LHCN-M2 (cell line): ENCODE data around the gene SH3RF1. TPM values are rescaled to one million over a fixed set of nuclear protein-coding genes. Genes with fewer than 3 reads are reported as not detected.

ENCODE experiments used
- DNase-seq: peaks from one replicate; pipeline ENCODE4 v3.0.0-alpha.2; 2012; ENCODE audit warnings: low read depth
- total RNA-seq: library from RNA; depleted of rRNA; stranded (reverse); fragments of >200 nt; gene quantifications from 2 replicates; pipeline ENCODE4 v1.2.3, GENCODE V29; 2014

SH3RF1 gene
- total RNA-seq, 1 experiment from 2014 or later = 9.2 TPM

DNA sequence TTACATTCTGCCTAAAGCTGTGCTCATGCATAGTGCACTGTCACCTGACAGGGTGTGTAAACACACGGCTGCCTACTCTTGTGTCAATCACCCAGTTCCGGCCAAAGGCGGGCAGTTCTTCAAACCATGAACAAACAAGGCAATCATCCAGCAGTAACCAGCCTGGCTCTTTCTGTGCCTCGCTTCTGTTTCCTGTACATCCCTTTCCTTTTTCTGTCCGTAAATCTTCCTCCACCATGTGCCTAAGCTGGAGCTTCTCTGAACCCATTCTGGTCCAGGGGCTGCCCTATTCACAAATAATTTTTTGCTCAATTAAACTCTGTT, 199.9 kb downstream of the SH3RF1 start:
- DNase-seq = peak; percentile 14

DNA sequence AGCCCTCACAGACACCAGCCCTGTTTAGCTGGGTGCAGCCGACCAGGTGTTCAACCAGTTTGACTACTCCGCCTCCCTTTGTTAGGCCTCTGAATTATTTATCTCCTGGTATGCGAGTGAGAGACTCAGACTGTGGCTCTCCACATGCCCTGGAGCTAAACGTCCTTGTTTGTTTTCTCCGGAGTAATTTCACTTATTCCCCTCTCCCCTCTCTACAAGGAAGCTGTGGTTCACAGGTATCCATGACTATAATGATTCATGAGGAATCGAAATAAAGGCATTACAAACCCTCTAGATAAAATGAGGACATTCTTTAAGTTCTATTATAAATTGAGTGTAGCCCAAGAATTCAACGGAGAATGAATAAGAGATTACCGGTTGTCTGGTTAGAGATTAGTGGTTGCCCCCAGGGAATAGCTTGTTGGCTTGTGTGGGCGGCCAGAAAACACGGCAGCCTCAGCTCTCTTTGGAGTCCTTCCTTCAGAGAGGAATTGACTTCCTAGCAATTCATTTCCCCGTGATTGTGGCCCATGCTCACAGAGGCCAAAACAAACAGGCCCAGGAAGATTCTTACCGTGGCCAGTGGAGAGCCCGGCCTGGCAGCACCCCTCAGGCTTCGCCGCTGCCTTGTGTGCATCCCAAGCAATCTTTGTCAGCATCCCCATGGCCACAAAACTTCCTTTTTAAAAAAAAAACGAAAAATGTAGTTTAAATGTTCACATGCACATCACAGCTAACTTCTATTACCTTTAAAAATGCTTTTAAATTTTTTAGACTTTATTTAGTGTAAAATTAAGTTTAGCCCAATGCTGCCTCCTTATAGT, 200.5 kb downstream of the SH3RF1 start:
- peak; percentile 90 for DNase-seq

DNA sequence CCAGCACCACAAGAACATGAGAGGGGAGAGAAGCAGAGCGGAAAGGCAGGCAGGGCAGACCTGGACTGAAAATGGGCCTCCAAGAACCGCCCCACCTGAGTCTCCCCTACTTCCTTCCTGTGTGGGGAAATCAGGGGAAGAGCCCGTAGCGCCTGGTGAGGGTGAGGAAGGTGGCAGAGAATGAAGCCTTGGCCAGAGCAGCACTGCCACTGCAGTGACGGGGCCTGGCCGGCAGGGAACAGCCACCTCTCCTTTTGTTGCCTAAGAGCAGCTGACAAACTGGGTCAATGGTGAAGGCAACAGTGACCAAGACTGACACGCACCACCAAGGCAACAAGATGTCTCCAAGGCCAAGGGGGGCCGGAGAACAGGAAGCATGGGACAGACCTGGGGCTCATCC, 202.3 kb downstream of the SH3RF1 start:
- DNase-seq = no peak

DNA sequence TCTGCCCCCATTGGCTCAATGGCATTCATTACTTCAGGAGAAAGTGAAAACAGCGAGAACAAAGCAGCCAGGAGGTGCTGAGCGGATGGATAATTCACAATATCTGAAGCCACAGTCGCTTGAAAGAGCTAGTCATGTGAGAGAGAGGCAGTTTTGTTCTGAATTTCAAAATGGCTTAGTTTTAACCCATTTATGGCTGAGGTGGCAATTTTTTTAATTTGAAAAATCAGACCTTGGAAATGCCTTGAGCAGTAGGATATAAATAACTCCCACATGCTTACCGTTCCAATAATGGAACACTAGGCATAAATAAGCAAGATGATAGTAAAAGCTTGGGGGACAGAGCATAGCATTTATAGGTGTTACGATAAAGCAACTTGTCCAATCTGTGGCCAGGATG, 203.8 kb downstream of the SH3RF1 start:
- DNase-seq = no peak

- DNase-seq = no peak
Observed at GRCh38 chr4:169064296-169064695, 206.5 kb downstream of the SH3RF1 start.

- DNase-seq = no peak
Observed at GRCh38 chr4:169063441-169063840, 207.3 kb downstream of the SH3RF1 start.

DNA sequence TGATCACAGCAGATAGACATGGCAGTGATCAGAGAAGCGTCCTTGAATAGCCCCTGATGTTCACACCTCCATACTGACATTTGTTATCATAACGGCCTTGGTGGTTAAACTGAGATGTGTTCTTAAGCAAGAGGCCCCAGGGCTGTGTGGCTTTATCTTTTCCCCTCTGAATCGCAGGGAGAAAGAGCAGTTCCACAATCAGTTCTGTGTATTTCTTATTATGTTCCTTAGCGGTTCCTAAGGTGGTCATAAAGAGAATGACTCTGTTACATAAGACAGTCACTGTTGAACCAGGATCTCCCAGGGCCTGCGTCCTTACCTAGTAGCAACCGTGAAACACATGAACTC, 207.9 kb downstream of the SH3RF1 start:
- DNase-seq = no peak

- DNase-seq = no peak
Observed at GRCh38 chr4:169061386-169061785, 209.4 kb downstream of the SH3RF1 start.

- no peak for DNase-seq
Observed at GRCh38 chr4:169060391-169061091, 210.2 kb downstream of the SH3RF1 start.

DNA sequence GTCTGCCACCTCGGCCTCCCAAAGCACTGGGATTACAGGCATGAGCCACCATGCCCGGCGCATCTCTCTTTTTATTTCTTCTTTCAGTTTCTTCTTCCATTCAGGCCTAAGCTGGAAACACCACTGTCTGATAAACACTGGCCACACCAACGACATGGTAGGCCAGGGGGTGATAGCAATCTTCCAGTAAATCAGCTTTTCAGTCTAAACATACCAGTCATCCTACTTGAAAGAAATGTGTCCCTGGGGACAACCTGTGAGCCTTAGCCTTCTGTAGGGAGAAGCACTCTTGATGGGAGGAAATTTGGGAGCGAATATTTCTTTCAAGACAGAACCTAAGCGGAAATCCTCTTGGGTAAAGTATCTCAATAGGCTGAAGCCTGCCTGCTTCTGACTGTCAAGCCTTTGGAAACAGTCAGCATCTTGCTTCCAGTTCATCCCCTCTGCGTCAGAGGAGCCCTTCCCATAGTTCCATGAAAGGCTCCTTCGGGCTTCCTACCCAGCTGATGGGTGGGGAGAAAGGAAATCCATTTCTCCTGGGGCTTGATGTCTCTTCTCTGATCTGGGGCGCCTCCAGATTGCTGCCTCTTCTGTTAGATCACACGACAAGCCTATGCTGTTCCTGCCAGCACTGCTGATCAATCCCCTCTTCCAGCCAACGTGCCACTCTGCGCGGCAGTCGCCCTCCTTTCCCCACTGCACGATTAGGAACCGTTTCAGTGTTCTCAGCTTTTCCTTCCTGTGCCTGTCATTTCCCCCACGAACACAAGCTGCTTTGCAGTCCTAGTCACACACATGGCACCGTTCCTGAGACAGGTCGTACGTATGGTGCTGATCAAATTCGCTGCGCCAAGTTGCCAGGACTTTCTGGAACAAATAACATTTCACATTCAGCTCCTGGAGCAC, 211.2 kb downstream of the SH3RF1 start:
- no peak for DNase-seq

DNA sequence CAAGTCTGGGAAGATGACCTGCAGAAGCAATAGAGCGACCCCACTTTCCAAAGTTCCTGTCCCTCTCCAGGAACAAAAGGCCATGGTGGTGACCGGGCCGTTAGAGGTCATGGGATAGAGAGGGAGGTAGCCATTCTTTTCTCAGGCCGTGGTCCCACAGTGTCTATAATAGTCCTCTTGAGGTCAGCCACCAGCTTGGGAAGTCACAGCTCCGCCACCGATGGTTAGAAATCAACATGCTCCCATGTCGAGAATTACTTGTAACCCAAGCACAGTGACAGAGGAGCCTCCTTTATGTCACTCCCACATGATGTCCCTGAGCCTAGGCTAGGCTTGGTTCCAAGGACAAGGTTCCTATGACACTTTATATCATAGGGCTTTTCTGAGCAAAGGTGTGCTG, 212.4 kb downstream of the SH3RF1 start:
- DNase-seq = no peak

DNA sequence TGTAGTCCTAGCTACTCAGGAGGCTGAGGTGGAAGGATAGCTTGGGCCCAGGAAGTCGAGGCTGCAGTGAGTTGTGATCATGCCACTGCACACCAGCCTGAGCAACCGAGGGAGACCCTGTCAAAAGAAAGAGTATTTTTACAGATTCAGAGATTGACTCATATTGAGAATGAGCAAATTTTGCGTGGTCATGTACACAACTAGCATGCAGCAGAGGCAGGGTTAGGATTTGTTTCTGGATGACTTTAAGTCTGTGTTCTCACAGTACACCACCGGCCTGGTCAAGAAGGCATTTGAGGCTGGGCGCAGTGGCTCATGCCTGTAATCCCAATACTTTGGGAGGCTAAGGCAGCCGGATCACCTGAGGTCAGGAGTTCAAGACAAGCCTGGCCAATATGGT, 215.9 kb downstream of the SH3RF1 start:
- DNase-seq = no peak

GRCh38 chr4:169052594-169052945, 218.2 kb downstream of the SH3RF1 start:
- no peak for DNase-seq

DNA sequence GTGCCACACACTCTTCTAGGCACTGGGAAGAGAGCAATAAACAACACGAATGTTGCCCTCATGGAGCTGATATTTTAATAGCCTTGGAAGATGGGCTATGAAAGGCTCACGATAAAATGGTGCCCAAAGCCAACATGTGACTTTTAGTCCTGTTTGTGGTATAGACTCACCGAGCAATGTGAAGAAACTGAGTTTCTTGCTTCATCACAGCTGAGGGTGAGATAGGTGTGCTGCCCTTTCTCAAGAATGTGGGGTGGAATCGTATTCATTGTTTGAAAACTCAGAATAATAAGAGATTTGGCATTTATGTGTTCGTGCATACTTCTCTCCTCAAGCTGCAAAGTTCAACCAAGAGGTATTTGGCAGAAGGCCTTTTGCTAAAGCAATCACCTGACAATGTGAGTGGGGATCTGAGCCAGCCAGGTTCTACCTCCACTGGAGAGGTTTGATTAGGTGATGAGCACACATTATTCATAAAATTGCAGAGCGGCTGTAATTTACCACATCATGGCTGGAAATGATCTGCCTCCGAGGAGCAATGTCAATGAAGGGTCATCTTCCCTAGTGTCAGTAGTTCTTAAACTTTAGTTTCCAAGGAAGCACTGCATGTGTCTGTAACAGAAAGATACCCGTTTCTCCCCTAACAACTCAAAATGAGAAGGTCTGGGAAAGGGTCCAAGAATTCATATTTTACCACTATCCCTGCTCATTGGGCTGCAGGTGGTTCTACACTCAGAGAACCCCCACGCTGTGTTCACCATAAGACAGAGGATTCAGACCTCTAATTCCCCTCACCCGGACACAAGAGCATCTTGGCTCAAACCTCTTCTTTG, 218.8 kb downstream of the SH3RF1 start:
- DNase-seq = no peak

- DNase-seq = no peak
Observed at GRCh38 chr4:169050881-169051760, 219.6 kb downstream of the SH3RF1 start.

- DNase-seq = no peak
Observed at GRCh38 chr4:169050284-169050683, 220.5 kb downstream of the SH3RF1 start.

DNA sequence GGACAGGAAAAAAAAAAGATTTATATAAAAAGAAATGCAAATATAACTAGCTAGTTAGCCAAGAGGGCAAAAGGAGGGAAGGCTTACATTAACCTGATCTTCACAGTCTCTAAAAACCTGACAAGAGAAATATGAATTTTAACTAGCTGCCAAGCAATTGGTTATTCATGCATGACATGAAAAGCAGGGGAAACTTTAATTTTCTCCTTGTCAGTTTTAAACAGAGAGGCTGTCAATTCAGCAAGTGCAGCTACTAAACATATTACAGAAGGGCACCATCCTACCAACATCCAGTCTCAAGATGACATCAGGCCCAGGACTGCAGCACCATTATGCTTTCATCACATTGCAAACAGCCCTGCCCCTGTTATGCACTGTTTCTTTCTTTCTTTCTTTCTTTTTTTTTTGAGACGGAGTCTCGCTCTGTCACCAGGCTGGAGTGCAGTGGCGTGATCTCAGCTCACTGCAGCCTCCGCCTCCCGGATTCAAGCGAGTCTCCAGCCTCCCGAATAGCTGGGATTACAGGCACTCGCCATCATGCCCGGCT, 221.8 kb downstream of the SH3RF1 start:
- DNase-seq = no peak

DNA sequence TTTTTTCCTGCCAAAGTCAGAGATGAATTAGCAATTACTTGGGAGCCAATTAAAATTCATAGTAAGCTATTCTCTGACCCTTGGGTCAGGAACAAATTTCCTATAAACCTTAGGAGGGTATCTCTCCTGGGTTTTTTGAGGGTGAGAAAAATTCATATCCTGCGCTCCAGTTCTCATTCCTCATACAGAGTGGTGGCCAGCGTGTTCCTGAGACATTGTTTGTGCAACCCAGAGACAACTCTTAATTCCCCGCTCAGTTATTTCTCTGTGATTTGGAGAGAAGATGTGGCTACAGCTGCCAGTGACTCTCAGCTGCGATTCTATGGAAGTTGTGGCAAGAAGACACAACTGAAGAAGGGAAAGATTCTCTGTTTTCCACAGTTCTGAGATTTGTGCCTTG, 222.8 kb downstream of the SH3RF1 start:
- no peak for DNase-seq

GRCh38 chr4:169045862-169046584, 224.7 kb downstream of the SH3RF1 start:
- DNase-seq = no peak
